ENCODE measurements around the gene RALGAPA1. TPM values are rescaled to one million over a fixed set of nuclear protein-coding genes. Genes with fewer than 3 reads are reported as not detected.
"Not testable (repeated sequence)": the region's sequence is repeated elsewhere in the genome, so short reads cannot be mapped to it uniquely, and the experiment has no call there.

RALGAPA1 gene
- 127 TPM for total RNA-seq

- ATAC-seq: peak; percentile 100
- DNase-seq (ENCODE audit: low spot score): peak; percentile 95
- intact Hi-C loops (cut with DNase I): not testable (repeated sequence)
Measured at GRCh38 chr14:35808638-35809563, at the start of gene RALGAPA1. RALGAPA1 (minus strand) TSS chr14:35809295; CDS start chr14:35808835, 460 bp downstream.

GRCh38 chr14:35858521-35859209 is 49.6 kb upstream of the RALGAPA1 start:
- ATAC-seq (no peak), DNase-seq (ENCODE audit: low spot score) (no peak)
- intact Hi-C loops (cut with DNase I): no loop called here

- intact Hi-C loops (cut with DNase I): no loop called here
- no peak for ATAC-seq
Measured at GRCh38 chr14:35855876-35856481, 46.9 kb upstream of the RALGAPA1 start.

GRCh38 chr14:35854696-35855270 is 45.7 kb upstream of the RALGAPA1 start:
- DNase-seq (ENCODE audit: low spot score): no peak
- no peak for ATAC-seq
- intact Hi-C loops (cut with DNase I): no loop called here

More at GRCh38 chr14:35855876-35856481, 46.9 kb upstream of the RALGAPA1 start:
- no peak for DNase-seq (ENCODE audit: low spot score)

DNA sequence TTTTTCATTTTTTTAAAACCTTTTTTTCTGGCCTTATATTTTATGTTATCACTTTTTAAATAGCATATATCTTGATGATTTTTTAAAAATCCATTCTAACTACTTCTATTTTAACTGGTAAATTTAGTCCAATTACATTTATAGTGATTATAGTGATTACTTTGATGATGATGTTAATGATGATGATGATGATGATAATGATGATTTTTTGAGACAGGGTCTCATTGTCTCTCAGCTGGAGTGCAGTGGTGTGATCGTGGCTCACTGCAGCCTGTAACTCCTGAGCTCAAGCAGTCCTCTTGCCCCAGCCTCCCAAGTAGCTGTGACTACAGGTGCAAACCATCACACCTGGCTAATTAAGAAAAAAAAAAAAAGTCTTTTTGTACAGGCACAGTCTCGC is 44.1 kb upstream of the RALGAPA1 start:
- DNase-seq (ENCODE audit: low spot score) (no peak), ATAC-seq (no peak)
- intact Hi-C loops (cut with DNase I): no loop called here

GRCh38 chr14:35851823-35852222 is 42.7 kb upstream of the RALGAPA1 start:
- intact Hi-C loops (cut with DNase I): no loop called here
- DNase-seq (ENCODE audit: low spot score): no peak
- no peak for ATAC-seq

- intact Hi-C loops (cut with DNase I): no loop called here
- no peak for ATAC-seq
- DNase-seq (ENCODE audit: low spot score): no peak
Measured at GRCh38 chr14:35849122-35849521, 40.0 kb upstream of the RALGAPA1 start.

GRCh38 chr14:35847636-35848035 is 38.5 kb upstream of the RALGAPA1 start:
- ATAC-seq (no peak), DNase-seq (ENCODE audit: low spot score) (no peak)
- intact Hi-C loops (cut with DNase I): no loop called here

DNA sequence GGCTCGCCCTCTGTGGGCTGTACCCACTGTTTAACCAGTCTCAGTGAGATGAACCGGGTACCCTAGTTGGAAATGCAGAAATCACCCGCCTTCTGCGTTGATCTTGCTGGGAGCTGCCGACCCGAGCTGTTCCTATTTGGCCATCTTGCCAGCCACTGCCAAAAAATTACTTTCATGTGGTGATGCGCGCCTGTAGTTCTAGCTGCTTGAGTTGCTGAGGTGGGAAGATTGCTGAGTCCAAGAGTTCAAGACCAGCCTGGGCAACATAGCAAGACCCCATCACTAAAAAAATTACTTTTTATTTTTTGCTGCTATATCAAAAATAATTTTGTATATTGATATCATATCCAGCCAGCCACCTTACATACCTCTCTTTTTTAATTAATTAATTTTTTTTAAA is 35.4 kb upstream of the RALGAPA1 start:
- DNase-seq (ENCODE audit: low spot score): no peak
- no peak for ATAC-seq
- intact Hi-C loops (cut with DNase I): no loop called here

- DNase-seq (ENCODE audit: low spot score); ATAC-seq; intact Hi-C loops (cut with DNase I): not testable (repeated sequence)
Measured at GRCh38 chr14:35842245-35842644, 33.1 kb upstream of the RALGAPA1 start.

GRCh38 chr14:35841704-35842103 is 32.6 kb upstream of the RALGAPA1 start:
- intact Hi-C loops (cut with DNase I); ATAC-seq; DNase-seq (ENCODE audit: low spot score): not testable (repeated sequence)

DNA sequence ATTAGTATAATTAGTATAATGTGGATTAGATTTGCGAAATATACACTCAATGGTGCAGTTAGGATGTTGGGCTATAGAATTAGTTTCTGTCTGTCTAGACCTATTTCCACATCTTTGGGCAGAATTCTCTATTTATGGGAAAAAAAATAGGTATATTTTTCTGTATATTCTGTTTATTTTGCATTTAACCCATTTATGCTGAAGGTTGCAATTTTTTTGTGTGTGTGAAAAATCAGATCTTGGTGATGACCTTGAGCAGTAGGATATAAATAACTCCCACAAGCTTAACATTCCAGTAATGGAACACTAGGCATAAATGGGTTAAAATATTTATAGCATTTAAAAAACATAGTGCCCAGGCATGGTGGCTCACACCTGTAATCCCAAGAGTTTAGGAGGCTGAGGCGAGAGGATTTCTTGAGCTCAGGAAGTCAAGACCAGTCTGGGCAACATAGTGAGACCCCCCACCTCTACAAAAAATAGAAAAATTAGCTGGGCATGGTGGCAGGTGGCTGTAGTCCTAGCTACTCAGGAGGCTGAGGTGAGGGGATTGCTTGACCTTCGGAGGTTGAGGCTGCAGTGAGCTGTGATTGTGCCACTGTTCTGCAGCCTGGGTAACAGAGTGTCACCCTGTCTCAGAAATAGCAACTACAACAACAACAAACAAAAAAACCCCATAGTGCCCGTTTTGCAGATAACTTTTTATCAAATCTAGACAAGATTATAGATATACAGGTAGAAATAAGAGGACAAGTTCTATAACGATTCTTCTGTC is 26.3 kb upstream of the RALGAPA1 start:
- no peak for ATAC-seq
- no peak for DNase-seq (ENCODE audit: low spot score)
- intact Hi-C loops (cut with DNase I): no loop called here

DNA sequence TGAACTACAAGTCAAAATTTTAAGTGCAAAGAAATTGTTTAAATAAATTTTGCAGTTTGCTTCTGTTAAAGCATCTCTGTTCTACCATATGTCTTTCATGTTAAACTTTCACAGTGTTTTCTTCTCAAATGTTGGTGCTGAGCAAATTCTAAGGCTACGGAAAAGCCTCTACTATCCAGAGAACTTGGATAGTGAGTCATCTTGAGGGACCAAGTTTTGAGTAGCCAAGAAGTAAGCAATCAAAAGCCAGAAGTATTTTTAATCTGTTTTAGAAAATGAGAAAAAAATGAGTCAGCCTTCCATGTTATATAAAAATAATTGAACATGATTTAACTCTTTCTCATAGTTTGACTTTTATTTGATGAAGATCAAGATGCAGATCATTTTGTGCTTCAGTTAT is 20.4 kb upstream of the RALGAPA1 start:
- ATAC-seq (no peak), DNase-seq (ENCODE audit: low spot score) (no peak)
- intact Hi-C loops (cut with DNase I): no loop called here

GRCh38 chr14:35827678-35828472 is 18.8 kb upstream of the RALGAPA1 start:
- ATAC-seq (no peak), DNase-seq (ENCODE audit: low spot score) (no peak)
- intact Hi-C loops (cut with DNase I): no loop called here

- ATAC-seq (no peak), DNase-seq (ENCODE audit: low spot score) (no peak)
- intact Hi-C loops (cut with DNase I): no loop called here
Measured at GRCh38 chr14:35826952-35827416, 17.9 kb upstream of the RALGAPA1 start.

GRCh38 chr14:35826218-35826951 is 17.3 kb upstream of the RALGAPA1 start, which contains the start of gene BRMS1L:
BRMS1L (plus strand) TSS chr14:35826338; CDS start chr14:35826517, 179 bp downstream.
- ATAC-seq (peak; percentile 99), DNase-seq (ENCODE audit: low spot score) (peak; percentile 98)
- intact Hi-C loops (cut with DNase I): no loop called here

DNA sequence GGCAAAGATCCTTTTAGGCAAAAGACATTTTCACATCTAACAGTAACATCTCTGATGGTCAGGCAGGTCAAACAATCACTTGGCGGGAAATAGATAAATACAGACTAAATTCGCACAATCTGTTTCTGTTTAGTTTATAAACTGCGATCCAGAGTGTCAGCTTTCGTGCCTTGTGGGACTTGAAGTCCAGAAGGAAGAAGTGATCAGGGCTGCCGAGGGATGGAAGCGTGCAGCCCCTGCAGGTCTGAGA is 16.8 kb upstream of the RALGAPA1 start:
- intact Hi-C loops (cut with DNase I): no loop called here
- ATAC-seq: no peak

More for the DNA sequence above, 16.8 kb upstream of the RALGAPA1 start:
- no peak for DNase-seq (ENCODE audit: low spot score)
